Fibroblast of skin of abdomen (primary cell): Measurements from ENCODE around the gene CRTAC1.

Experiments used
- DNase-seq: peaks from one replicate; pipeline ENCODE4 v3.0.0-alpha.2; 2013

The CRTAC1 gene

GRCh38 chr10:97922022-97922758, 108.2 kb downstream of the CRTAC1 start:
- no peak for DNase-seq

GRCh38 chr10:97921581-97922021, 108.8 kb downstream of the CRTAC1 start:
- DNase-seq = no peak

- DNase-seq = no peak
Observed at GRCh38 chr10:97920865-97921264, 109.6 kb downstream of the CRTAC1 start.

GRCh38 chr10:97919012-97919411, 111.4 kb downstream of the CRTAC1 start:
- no peak for DNase-seq

- DNase-seq = no peak
Observed at GRCh38 chr10:97916586-97916985, 113.8 kb downstream of the CRTAC1 start.

GRCh38 chr10:97915346-97916131, 114.9 kb downstream of the CRTAC1 start:
- no peak for DNase-seq

- peak; percentile 45 for DNase-seq
Observed at GRCh38 chr10:97914837-97915211, 115.6 kb downstream of the CRTAC1 start.

GRCh38 chr10:97914171-97914836, 116.1 kb downstream of the CRTAC1 start:
- DNase-seq = no peak

- no peak for DNase-seq
Observed at GRCh38 chr10:97913614-97914013, 116.8 kb downstream of the CRTAC1 start.

GRCh38 chr10:97913193-97913592, 117.2 kb downstream of the CRTAC1 start:
- DNase-seq = no peak

GRCh38 chr10:97911217-97911616, 119.2 kb downstream of the CRTAC1 start:
- DNase-seq = no peak

- no peak for DNase-seq
Observed at GRCh38 chr10:97910661-97911060, 119.8 kb downstream of the CRTAC1 start.

GRCh38 chr10:97907830-97908229, 122.6 kb downstream of the CRTAC1 start:
- DNase-seq = no peak

GRCh38 chr10:97907211-97907610, 123.2 kb downstream of the CRTAC1 start:
- DNase-seq = no peak

- no peak for DNase-seq
Observed at GRCh38 chr10:97905276-97905675, 125.1 kb downstream of the CRTAC1 start.

GRCh38 chr10:97904576-97904975, 125.8 kb downstream of the CRTAC1 start:
- DNase-seq = no peak

- no peak for DNase-seq
Observed at GRCh38 chr10:97904018-97904381, 126.4 kb downstream of the CRTAC1 start.

- DNase-seq = no peak
Observed at GRCh38 chr10:97903128-97904017, 127.0 kb downstream of the CRTAC1 start.

GRCh38 chr10:97901381-97901780, 129.0 kb downstream of the CRTAC1 start:
- no peak for DNase-seq

GRCh38 chr10:97898429-97898828, 132.0 kb downstream of the CRTAC1 start:
- no peak for DNase-seq

- DNase-seq = no peak
Observed at GRCh38 chr10:97896756-97897358, 133.6 kb downstream of the CRTAC1 start.

- DNase-seq = no peak
Observed at GRCh38 chr10:97895915-97896314, 134.5 kb downstream of the CRTAC1 start.
